T-cell (primary cell): ENCODE measurements around the gene BBS7. TPM values are rescaled to one million over a fixed set of nuclear protein-coding genes. Genes with fewer than 3 reads are reported as not detected.

Experiments
- ATAC-seq, 4 experiments: fragments of 200-7000 bp in 3 of 4; fragments of 150-1000 bp in 1 of 4; cut with Tn5 transposase; replicated peaks in 1 of 4; 1 replicate in 3 of 4; 2 replicates in 1 of 4; pipeline ENCODE4 v1.10.0; 2021; ENCODE audit warnings: moderate library complexity in 3 of 4, mild to moderate bottlenecking in 2 of 4, moderate number of reproducible peaks in 1 of 4
- CTCF ChIA-PET, 2 donors: fragments of 300-600 bp; sonication (Branson Sonifier 250); formaldehyde crosslinking; loops; one replicate each; lab custom pipeline; 2022; ENCODE audit warnings: antibody characterized with exemption in 2 of 2; lab: Charles Lee
- POLR2A ChIA-PET, 2 donors: fragments of 300-600 bp; sonication (Branson Sonifier 250); formaldehyde crosslinking; loops; one replicate each; lab custom pipeline; 2022; ENCODE audit warnings: antibody characterized with exemption in 2 of 2; lab: Charles Lee
- DNase-seq, 35 experiments: peaks; one replicate each; pipeline versions ENCODE4 v3.0.0 to v3.0.0-alpha.2; 2013 to 2023
- H3K27ac ChIP-seq: one replicate; pipeline ENCODE4 v1.5.1; 2013; ENCODE audit warnings: low read length
- H3K27me3 ChIP-seq, 2 experiments: replicated peaks in 1 of 2; 1 replicate in 1 of 2; 2 replicates in 1 of 2; pipeline versions ENCODE4 v1.6.1 to v1.7.0; 2013; ENCODE audit warnings: low read length in 1 of 2, mixed read lengths in 1 of 2; ENCODE audit not compliant: control insufficient read depth in 2 of 2, insufficient read depth in 2 of 2; ENCODE audit errors: extremely low read depth in 1 of 2
- H3K36me3 ChIP-seq, 2 donors: 1 replicate in 1 of 2; 2 replicates in 1 of 2; pipeline versions ENCODE4 v1.6.1 to v1.7.0; 2013; ENCODE audit warnings: low read length in 1 of 2; ENCODE audit not compliant: control insufficient read depth in 2 of 2, insufficient read depth in 1 of 2; ENCODE audit errors: extremely low read depth in 1 of 2
- H3K4me1 ChIP-seq, 2 experiments: 1 replicate in 1 of 2; 2 replicates in 1 of 2; pipeline versions ENCODE4 v1.6.1 to v1.7.0; 2013; ENCODE audit warnings: low read length in 2 of 2, mixed read lengths in 1 of 2; ENCODE audit not compliant: insufficient read depth in 2 of 2, control insufficient read depth in 1 of 2; ENCODE audit errors: extremely low read depth in 1 of 2
- H3K4me3 ChIP-seq, 2 donors: 1 replicate in 1 of 2; 2 replicates in 1 of 2; pipeline versions ENCODE4 v1.5.1 to v1.7.0; 2013; ENCODE audit warnings: mild to moderate bottlenecking in 2 of 2, low read length in 1 of 2, moderate library complexity in 1 of 2; ENCODE audit not compliant: control insufficient read depth in 1 of 2; ENCODE audit errors: extremely low read depth in 1 of 2
- H3K9me3 ChIP-seq: 2 replicates; pipeline ENCODE4 v1.7.0; 2013
- H3K27ac Mint-ChIP-seq, 2 donors: one replicate each; pipeline ENCODE4 v1.8.0; 2020 to 2021; ENCODE audit warnings: mild to moderate bottlenecking in 2 of 2, mixed read lengths in 2 of 2
- H3K27me3 Mint-ChIP-seq, 2 donors: one replicate each; pipeline ENCODE4 v1.8.0; 2021 to 2022; ENCODE audit warnings: mixed read lengths in 2 of 2
- H3K36me3 Mint-ChIP-seq: one replicate; pipeline ENCODE4 v1.8.0; 2021; ENCODE audit warnings: mixed read lengths
- H3K4me1 Mint-ChIP-seq, 3 donors: one replicate each; pipeline ENCODE4 v1.8.0; 2020 to 2022; ENCODE audit warnings: mixed read lengths in 3 of 3, mild to moderate bottlenecking in 1 of 3
- H3K4me3 Mint-ChIP-seq, 3 donors: one replicate each; pipeline ENCODE4 v1.8.0; 2020 to 2022; ENCODE audit warnings: mild to moderate bottlenecking in 3 of 3, mixed read lengths in 3 of 3, moderate library complexity in 3 of 3
- H3K9me3 Mint-ChIP-seq, 3 donors: one replicate each; pipeline ENCODE4 v1.8.0; 2020 to 2022; ENCODE audit warnings: mixed read lengths in 3 of 3
- WGBS: methylation state at CpG from one replicate; pipeline ENCODE4 v1.1.5; 2013; ENCODE audit warnings: missing lambda C conversion rate; ENCODE audit not compliant: insufficient coverage; 5-methylcytosine and 5-hydroxymethylcytosine counted together
- total RNA-seq, 35 experiments: library from RNA in 6 of 35; stranded (reverse) in 6 of 35; fragments of 120-200 nt in 1 of 35; gene quantifications; one replicate each; pipeline versions ENCODE4 v1.2.1 to v1.2.4 and lab custom pipeline; 2013 to 2026

BBS7 gene
- total RNA-seq, 5 donors from 2014 or later (not counting 1 experiment from before 2014, with no cell fraction given), result 6.2 to 10.8 (median 8.7) TPM

- Mint-ChIP-seq H3K9me3 (peaks cover 0 to 8% (median 4%) of the 10 kb centered on the region in 3 donors), H3K27ac (no peak overlapping the region), H3K4me1 (no peaks in the 10 kb centered on the region), H3K36me3 (no peaks in the 10 kb centered on the region), H3K4me3 (no peak overlapping the region), H3K27me3 (peaks cover 26 to 50% of the 10 kb centered on the region in 2 donors)
- Histone ChIP-seq H3K9me3 (no peaks in the 10 kb centered on the region), H3K4me3 (no peak overlapping the region), H3K27ac (no peak overlapping the region), H3K27me3 (peaks cover 0 to 16% of the 10 kb centered on the region in 2 experiments), H3K36me3 (no peaks in the 10 kb centered on the region), H3K4me1 (no peaks in the 10 kb centered on the region)
- ChIA-PET POLR2A (no interaction called here), CTCF (interaction anchor here in 1 of 2 donors (0.6 kb wide), 1 partner anchor 96 kb away, joined by 4 read pairs; no protein-coding TSS in a partner anchor)
- DNase-seq, result no peak
- ATAC-seq, result no peak
- WGBS, result no CpG with 5 or more reads among the region's 1 CpG
These were observed 87.1 kb downstream of the BBS7 start for GRCh38 chr4:121783210-121783609.

- no peak overlapping the region for H3K4me3 ChIP-seq
- Mint-ChIP-seq H3K9me3 (no peaks in the 10 kb centered on the region), H3K4me1 (no peaks in the 10 kb centered on the region), H3K27ac (no peak overlapping the region), H3K36me3 (no peaks in the 10 kb centered on the region), H3K27me3 (peaks cover 17 to 27% of the 10 kb centered on the region in 2 donors), H3K4me3 (no peak overlapping the region)
- no peaks in the 10 kb centered on the region for H3K36me3 ChIP-seq
- ChIA-PET CTCF (interaction anchor here in 1 of 2 donors (0.6 kb wide), 1 partner anchor 9 kb away, joined by 6 read pairs; no protein-coding TSS in a partner anchor), POLR2A (interaction anchor here in 1 of 2 donors (0.7 kb wide), 1 partner anchor 47 kb away, joined by 6 read pairs; no protein-coding TSS in a partner anchor)
- H3K4me1 ChIP-seq, result no peaks in the 10 kb centered on the region
- H3K27me3 ChIP-seq, result peaks cover 0 to 10% of the 10 kb centered on the region in 2 experiments
- WGBS, result 83% methylated on average over 1 of the region's 8 CpGs
- DNase-seq (no peak), ATAC-seq (no peak)
- H3K27ac ChIP-seq, result no peak overlapping the region
- no peaks in the 10 kb centered on the region for H3K9me3 ChIP-seq
These were observed 91.2 kb downstream of the BBS7 start for GRCh38 chr4:121778991-121779628.

- Mint-ChIP-seq H3K36me3 (no peaks in the 10 kb centered on the region), H3K27ac (no peak overlapping the region), H3K9me3 (no peaks in the 10 kb centered on the region), H3K27me3 (peaks cover 13 to 18% of the 10 kb centered on the region in 2 donors), H3K4me1 (no peaks in the 10 kb centered on the region), H3K4me3 (no peak overlapping the region)
- no peaks in the 10 kb centered on the region for H3K9me3 ChIP-seq
- POLR2A ChIA-PET, result no interaction called here
- no peaks in the 10 kb centered on the region for H3K36me3 ChIP-seq
- H3K27me3 ChIP-seq, result peaks cover 0 to 10% of the 10 kb centered on the region in 2 experiments
- no peak overlapping the region for H3K27ac ChIP-seq
- H3K4me1 ChIP-seq, result no peaks in the 10 kb centered on the region
- no peak overlapping the region for H3K4me3 ChIP-seq
- CTCF ChIA-PET, result interaction anchor here (0.6 to 1.2 kb wide), 2 partner anchors 10 to 661 kb away, joined by 3 read pairs; no protein-coding TSS in a partner anchor
- no peak for ATAC-seq
- DNase-seq, result no peak
- WGBS, result 60% methylated on average over 1 of the region's 3 CpGs
These were observed 92.6 kb downstream of the BBS7 start for GRCh38 chr4:121777625-121778024.

GRCh38 chr4:121776610-121777401, 93.5 kb downstream of the BBS7 start:
- no peaks in the 10 kb centered on the region for H3K9me3 ChIP-seq
- Mint-ChIP-seq H3K4me1 (no peaks in the 10 kb centered on the region), H3K27me3 (peaks cover 18 to 20% of the 10 kb centered on the region in 2 donors), H3K27ac (no peak overlapping the region), H3K36me3 (no peaks in the 10 kb centered on the region), H3K9me3 (no peaks in the 10 kb centered on the region), H3K4me3 (no peak overlapping the region)
- no peaks in the 10 kb centered on the region for H3K4me1 ChIP-seq
- H3K27ac ChIP-seq, result no peak overlapping the region
- POLR2A ChIA-PET, result interaction anchor here in 1 of 2 donors (0.6 kb wide), 1 partner anchor 681 kb away, joined by 3 read pairs; no protein-coding TSS in a partner anchor
- no peak for DNase-seq
- no peak overlapping the region for H3K4me3 ChIP-seq
- no peaks in the 10 kb centered on the region for H3K36me3 ChIP-seq
- 100% methylated on average over 1 of the region's 6 CpGs for WGBS
- H3K27me3 ChIP-seq, result peaks cover 0 to 6% of the 10 kb centered on the region in 2 experiments
- CTCF ChIA-PET, result interaction anchor here (0.6 to 1.2 kb wide), 2 partner anchors 9 to 660 kb away, joined by 3 read pairs; no protein-coding TSS in a partner anchor
- no peak for ATAC-seq

Other genes starting within 250 kb of the BBS7 start
- 10 to 100 TPM; 44.2 to 80.3 (median 71.2) TPM for gene ANXA5, start 173.5 kb downstream of the BBS7 start, total RNA-seq
- under 1 TPM in 1 of 5 donors, not detected in 4; 0.43 TPM for gene SMIM43, start 105.3 kb downstream of the BBS7 start, total RNA-seq
- 10 to 100 TPM; 32.2 to 57.7 (median 36.4) TPM for gene EXOSC9, start 69.2 kb downstream of the BBS7 start, total RNA-seq
- 1 to 10 TPM in 4 of 5 donors, under 1 TPM in 1; 0.72 to 2.0 (median 1.5) TPM for gene CCNA2, start 46.6 kb downstream of the BBS7 start, total RNA-seq
- gene TRPC3, start 81.6 kb upstream of the BBS7 start, total RNA-seq, result under 1 TPM in 4 of 5 donors, not detected in 1; 0.18 to 0.59 (median 0.33) TPM